HG02571 (cell line): ENCODE results near the gene BORCS8.

Source experiments
- ATAC-seq: cut with Tn5 transposase; IDR thresholded peaks from one replicate; pipeline ENCODE4 v1.9.1; 2021; ENCODE audit warnings: mild to moderate bottlenecking, moderate library complexity; ENCODE audit not compliant: unreplicated experiment

BORCS8 gene

GRCh38 chr19:19214892-19215291, 22.9 kb upstream of the BORCS8 start:
- ATAC-seq = no peak

GRCh38 chr19:19214159-19214490, 22.2 kb upstream of the BORCS8 start:
- ATAC-seq = no peak

GRCh38 chr19:19213426-19214158, 21.6 kb upstream of the BORCS8 start:
- ATAC-seq = no peak

- ATAC-seq = no peak
Observed at GRCh38 chr19:19212916-19213315, 21.0 kb upstream of the BORCS8 start.

- ATAC-seq = no peak
Observed at GRCh38 chr19:19211499-19212420, 19.8 kb upstream of the BORCS8 start, which contains the start of gene NCAN. TSS of gene NCAN (plus strand) at chr19:19211958. CDS start at chr19:19216954, 4,996 bp downstream.

- ATAC-seq = no peak
Observed at GRCh38 chr19:19209372-19209771, 17.4 kb upstream of the BORCS8 start.

- ATAC-seq = no peak
Observed at GRCh38 chr19:19207637-19208572, 16.0 kb upstream of the BORCS8 start.

GRCh38 chr19:19206938-19207337, 15.0 kb upstream of the BORCS8 start:
- ATAC-seq = no peak

GRCh38 chr19:19205416-19206410, 13.8 kb upstream of the BORCS8 start:
- ATAC-seq = no peak

GRCh38 chr19:19204181-19204580, 12.2 kb upstream of the BORCS8 start:
- no peak for ATAC-seq

- peak; percentile 65 for ATAC-seq
Observed at GRCh38 chr19:19203012-19203856, 11.3 kb upstream of the BORCS8 start, which contains the start of gene NR2C2AP. TSS of gene NR2C2AP (minus strand) at chr19:19203414. CDS start at chr19:19203060, 354 bp downstream.

GRCh38 chr19:19202707-19203011, 10.7 kb upstream of the BORCS8 start:
- ATAC-seq = no peak

- no peak for ATAC-seq
Observed at GRCh38 chr19:19201697-19202630, 10.0 kb upstream of the BORCS8 start.

- ATAC-seq = no peak
Observed at GRCh38 chr19:19193926-19194325, 2.0 kb upstream of the BORCS8 start.

GRCh38 chr19:19192910-19193423, 1.0 kb upstream of the BORCS8 start:
- ATAC-seq = no peak

- ATAC-seq = no peak
Observed at GRCh38 chr19:19191768-19192077, 229 bp downstream of the BORCS8 start.

GRCh38 chr19:19186742-19187141, 5.2 kb downstream of the BORCS8 start:
- ATAC-seq = no peak
